PFSK-1 (cell line): ENCODE data around the gene BCAP31.

Source experiments
- POLR2AphosphoS5 ChIP-seq: IDR thresholded peaks from 2 replicates; pipeline ENCODE4 v1.6.1; 2012; ENCODE audit warnings: low read depth, mild to moderate bottlenecking, control low read depth, low read length, moderate library complexity
- REST ChIP-seq, 2 experiments: IDR thresholded peaks; 2 replicates each; pipeline versions ENCODE4 v1.6.1 to v1.8.0; 2011 to 2012; ENCODE audit warnings: low read depth in 2 of 2, low read length in 2 of 2, control low read depth in 1 of 2, inconsistent platforms in 1 of 2, mild to moderate bottlenecking in 1 of 2, moderate library complexity in 1 of 2; ENCODE audit not compliant: insufficient read depth in 1 of 2
- TAF1 ChIP-seq: IDR thresholded peaks from 2 replicates; pipeline ENCODE4 v1.6.1; 2012; ENCODE audit warnings: low read length, control low read depth, borderline replicate concordance; ENCODE audit not compliant: insufficient read depth

- TF ChIP-seq REST (IDR thresholded peaks at IDR 0.05; ENCODE audit: insufficient read depth in 1 of 2, low read depth in 2 of 2, low read length in 2 of 2) = no peak
- TF ChIP-seq POLR2AphosphoS5 = no peak
- no peak for TF ChIP-seq TAF1
Observed at GRCh38 chrX:153708415-153708814, 15.8 kb downstream of the BCAP31 start.
